Muscle of back (tissue), 13 donors: ENCODE measurements around the gene PLCD4. TPM values are rescaled to one million over a fixed set of nuclear protein-coding genes. Genes with fewer than 3 reads are reported as not detected.

Source experiments
- DNase-seq, 3 donors: peaks; one replicate each; pipeline versions ENCODE4 v3.0.0 to v3.0.0-alpha.2; 2013
- long read RNA-seq, 9 donors: transcript quantifications; one replicate each; lab custom pipeline, GENCODE V29; 2026
- polyA plus RNA-seq, 10 donors: library from polyadenylated mRNA; unstranded; fragments of 120-200 nt; gene quantifications; one replicate each; pipeline ENCODE4 v1.2.1, GENCODE V29; 2013; ENCODE audit not compliant: insufficient read length in 10 of 10

Gene PLCD4
- polyA plus RNA-seq: 10 to 100 TPM; 16.7 to 52.3 (median 40.0) TPM
- long read RNA-seq, donor 1, partial matches to known transcripts: 0 of 2 reads
- long read RNA-seq, donor 1, other reads (novel, unspliced or antisense): 0 of 2 reads
- long read RNA-seq, donor 2, transcript PLCD4-206 (16 exons, 3,232 nt): major isoform, 5 of 6 reads
- long read RNA-seq, donor 2, partial matches to known transcripts: 0 of 6 reads
- long read RNA-seq, donor 2, other reads (novel, unspliced or antisense): 0 of 6 reads
- long read RNA-seq, donor 3: 0 reads
- long read RNA-seq, donor 4, partial matches to known transcripts: 0 of 4 reads
- long read RNA-seq, donor 4, other reads (novel, unspliced or antisense): 0 of 4 reads
- long read RNA-seq, donor 5: 0 reads
- long read RNA-seq, donor 6, partial matches to known transcripts: 0 of 2 reads
- long read RNA-seq, donor 6, other reads (novel, unspliced or antisense): 0 of 2 reads
- long read RNA-seq, donor 7: 0 reads
- long read RNA-seq, donor 8: 0 reads
- long read RNA-seq, donor 9: 0 reads

DNA sequence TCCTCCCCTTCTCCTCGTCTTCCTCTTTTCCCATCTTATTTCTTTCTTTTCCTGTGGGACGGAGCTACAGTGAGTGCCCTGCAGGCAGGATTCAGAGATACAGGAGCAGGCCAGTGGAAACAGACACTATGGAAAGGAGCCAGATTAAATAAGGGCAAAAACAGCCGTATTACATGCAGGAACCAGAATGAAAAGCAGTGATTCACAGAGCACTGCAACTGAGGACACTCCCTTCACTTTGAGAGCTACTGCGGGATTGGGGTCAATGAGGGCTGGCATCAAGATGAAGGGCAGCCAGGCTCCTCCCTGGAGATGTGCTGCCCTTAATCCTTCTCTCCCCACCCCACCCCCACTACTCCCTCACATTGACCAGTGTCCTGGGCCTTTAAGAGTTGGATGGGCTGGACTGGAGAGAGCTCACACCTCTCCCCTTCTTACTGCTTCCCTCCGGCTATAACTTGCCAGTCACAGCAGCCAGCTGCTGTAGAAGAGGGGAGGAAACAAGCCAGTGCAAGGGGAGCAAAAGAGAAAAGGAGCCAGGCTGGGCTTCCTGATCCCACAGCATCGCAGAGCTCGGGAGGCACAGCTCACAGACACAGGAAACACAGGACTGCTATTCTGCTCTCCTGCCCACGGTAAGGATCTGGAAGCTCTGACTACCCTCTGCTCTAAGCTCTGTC, at the start of gene PLCD4:
Gene PLCD4 (plus strand): TSS at position 464 of the 680 bp plus-strand sequence. CDS start 7,841 bp downstream, outside the sequence.
- peak; percentile 51 to 78 (median 58) for DNase-seq

DNA sequence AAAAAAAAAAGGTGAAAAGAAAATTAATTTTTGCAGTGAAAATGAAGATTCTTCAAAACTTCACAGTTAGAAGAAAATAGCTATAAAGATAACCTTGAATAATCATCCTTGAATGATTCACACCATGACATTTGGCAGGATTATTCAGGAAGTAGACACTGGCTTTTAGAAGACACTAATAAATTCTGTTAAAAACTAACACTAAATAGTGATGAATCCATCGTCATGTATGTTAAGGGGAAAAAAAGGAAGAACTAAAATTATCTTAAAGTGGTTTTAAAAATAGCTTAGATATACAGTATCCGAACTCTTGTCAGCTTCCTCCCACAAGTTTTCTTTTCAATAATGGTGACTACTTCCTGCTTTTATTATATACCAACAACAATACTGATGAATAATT, 49.8 kb upstream of the PLCD4 start:
- DNase-seq: no peak

DNA sequence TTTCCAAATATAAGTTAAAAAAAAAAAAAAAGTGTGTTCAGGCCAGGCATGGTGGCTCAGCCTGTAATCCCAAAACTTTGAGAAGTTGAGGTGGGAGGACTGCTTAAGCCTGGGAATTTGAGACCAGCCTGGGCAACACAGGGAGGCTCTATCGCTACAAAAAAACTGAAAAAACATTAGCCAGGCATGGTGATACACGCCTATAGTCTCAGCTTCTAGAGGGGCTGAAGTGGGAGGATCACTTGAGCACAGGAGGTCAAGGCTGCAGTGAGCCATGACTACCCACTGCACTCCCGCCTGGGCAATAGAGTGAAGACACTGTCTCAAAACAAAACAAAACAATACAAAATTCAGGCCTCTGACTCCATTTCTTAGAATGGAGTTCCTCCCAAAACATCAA, 48.7 kb upstream of the PLCD4 start:
- no peak for DNase-seq

DNA sequence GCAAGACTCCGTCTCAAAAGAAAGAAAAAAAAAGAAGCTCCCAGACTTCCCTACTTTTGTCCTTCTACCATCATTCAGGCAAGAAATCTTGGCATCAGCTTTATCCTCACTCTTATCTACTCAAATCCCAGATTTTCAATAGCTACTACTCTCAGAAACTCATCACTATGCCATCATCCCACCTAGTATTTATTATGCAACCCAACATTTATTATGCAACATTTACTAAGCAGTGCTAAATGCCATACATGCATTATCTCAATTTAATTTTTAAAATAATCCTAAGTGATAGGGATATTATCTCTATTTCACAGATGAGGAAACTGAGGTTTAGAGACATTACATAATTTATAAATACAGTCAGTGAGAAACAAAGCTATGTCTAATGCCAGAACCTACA, 43.6 kb upstream of the PLCD4 start:
- no peak for DNase-seq

DNA sequence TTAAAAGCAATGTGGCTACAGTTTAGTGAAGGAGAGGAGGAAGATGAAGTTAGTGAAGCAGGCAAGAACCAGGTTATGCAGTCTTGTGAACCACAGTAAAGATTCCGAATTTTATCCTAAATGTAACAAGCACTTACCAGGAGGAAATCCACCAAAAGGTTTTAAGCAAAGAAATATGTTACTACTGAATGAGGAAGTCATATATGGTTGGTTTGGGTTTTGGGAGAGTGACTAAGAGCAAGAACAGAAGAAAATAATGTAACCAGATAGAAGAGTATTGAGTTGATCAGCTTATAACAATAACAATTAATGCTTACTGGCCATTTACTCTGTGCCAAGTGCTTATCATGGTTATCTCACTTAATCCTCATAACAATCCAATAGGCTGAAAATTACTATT, 41.4 kb upstream of the PLCD4 start:
- DNase-seq: no peak

DNA sequence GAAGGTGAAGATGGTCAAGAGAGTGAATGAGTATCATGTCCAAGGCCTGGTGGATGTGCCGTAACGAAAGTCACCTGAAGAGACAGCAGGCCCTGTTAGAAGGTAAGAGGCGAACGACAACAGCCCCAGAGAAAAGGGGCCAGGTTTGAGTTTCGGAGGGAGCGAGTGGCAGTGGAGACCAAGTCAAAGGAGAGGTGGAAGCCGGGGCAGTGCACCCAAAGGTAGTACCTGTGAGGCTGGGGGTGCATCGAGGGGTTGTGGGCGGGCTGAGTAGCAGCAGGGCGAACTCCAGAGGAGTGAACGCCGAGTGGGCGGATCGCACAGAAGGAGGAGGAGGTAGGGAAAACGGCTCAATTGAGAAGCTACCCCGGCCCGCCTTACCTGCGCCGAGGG, 39.9 kb upstream of the PLCD4 start:
- DNase-seq: no peak

DNA sequence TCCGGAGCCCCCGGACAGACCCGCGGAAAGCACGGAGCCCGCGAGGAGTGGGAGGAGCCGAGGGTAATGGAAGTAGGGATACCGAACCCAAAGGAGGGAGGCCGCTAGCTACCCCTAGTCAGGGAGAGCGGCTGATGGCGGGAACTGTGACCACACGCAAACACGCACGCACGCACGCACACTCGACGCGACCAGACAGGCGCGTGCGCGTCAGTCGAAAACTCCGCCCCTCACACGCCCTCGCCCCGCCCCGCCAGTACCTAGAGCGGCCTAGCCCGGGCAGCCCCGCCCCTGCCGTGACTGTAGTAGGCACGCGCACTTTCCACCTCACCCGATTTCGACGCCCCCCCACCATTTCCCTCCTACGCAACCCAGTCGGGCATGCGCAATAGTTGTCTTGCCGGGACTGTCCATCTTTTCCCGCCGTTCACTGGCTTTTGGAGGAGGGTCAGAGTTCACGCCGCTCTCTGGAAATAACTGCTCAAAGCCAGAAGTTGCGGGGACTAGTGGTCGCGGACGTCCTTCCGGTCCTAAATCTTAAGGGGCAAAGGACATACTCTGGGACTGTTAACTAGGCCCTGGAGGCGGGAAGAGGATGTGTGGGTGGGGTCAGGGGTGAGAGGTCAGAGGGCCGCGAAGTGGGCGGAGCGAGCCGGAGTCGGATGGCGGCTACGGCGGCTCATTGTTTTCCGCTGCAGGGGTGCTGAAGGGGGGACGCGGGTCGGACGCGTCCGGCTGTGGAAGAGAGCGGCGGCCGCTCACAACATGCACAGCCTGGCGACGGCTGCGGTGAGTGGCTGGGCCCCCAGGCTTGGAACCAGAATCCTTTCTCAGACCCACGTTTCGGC, 39.3 kb upstream of the PLCD4 start, which contains the start of the genes CNOT9 and USP37:
Gene CNOT9 (plus strand): TSS at position 650 of the 848 bp plus-strand sequence. CDS start 116 bp downstream, at position 766.
Gene USP37 (minus strand): TSS at position 162 of the 848 bp plus-strand sequence. CDS start 9,698 bp downstream, outside the sequence.
- peak; percentile 98 to 99 (median 99) for DNase-seq

DNA sequence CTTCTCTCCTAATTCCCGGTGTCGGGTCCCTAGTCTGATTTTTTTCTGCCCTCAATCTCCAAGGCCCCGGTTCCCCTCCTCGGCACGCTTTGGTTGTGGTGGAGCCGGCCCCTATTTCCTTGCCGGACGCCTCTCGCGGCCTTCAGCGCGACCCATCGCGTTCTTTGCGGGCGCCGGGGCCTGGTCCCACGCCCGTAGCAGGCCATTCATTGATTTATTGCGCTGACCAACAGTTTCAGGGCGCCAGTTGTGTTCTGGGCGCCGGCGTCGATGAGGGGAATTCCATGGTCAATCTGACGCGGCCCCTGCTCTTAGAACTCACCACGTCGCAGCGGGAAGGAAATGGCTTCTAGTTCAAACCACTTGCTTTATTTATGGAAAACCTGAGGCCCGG, 38.7 kb upstream of the PLCD4 start:
- peak in 2 of 3 donors; percentile 31 to 58 for DNase-seq

DNA sequence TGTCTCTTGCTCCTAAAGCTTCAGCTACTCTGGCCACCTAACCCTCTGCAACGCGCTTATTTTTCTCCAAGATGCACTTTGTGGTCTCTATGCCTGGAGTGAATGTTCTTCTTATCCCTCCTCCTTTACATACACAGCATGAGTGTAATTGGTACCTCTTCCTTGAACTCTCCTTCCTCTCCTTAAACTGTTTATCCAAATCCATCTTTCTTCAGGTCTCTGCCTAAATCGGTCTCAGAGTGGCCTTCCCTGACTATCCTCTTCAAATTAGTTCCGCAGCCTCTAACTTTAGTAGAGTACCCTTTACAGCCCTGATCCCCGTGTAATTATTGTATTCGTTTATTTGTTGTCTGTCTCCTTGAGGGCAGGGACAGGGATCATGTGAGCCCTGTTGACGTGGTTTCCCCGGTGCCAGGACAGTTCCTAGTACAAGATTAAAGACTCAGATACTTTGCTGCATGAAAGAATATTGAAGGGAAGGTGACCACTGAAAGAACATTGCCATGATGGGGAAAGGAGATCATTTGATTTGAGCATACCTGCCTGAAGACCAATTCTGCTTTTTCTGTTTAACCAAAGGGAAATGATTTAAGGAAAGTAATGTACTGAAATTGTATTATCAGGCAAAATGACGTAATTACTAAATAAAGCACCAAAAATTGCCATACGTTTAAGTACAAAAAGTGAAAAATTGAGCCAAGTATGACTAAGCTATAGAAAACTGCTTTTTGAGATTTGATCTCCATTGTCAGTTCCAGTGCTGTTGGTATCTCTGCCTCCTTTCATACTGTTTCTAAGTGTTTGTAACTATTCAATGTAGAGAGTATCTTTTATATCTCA, 37.8 kb upstream of the PLCD4 start:
- DNase-seq: peak; percentile 14 to 46 (median 14)

DNA sequence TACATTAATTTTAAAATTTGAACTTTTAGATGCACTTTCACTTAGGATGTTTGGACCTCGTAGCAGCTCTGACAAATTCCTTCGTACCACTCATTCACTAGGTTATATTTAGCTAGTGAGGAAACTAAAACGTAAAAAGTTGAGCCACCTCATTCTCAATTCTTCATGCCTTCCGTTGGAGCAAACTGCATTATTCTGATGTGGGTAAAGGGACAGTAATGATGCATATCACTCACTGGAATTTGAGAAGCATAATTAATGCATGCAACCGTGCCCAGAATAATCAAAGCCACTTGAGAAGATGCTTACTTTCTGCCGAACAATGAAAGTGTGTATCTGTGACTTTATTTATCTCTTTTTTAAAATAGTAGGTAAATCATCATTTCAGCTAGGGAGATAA, 36.8 kb upstream of the PLCD4 start:
- peak in 2 of 3 donors; percentile 5 to 13 for DNase-seq

DNA sequence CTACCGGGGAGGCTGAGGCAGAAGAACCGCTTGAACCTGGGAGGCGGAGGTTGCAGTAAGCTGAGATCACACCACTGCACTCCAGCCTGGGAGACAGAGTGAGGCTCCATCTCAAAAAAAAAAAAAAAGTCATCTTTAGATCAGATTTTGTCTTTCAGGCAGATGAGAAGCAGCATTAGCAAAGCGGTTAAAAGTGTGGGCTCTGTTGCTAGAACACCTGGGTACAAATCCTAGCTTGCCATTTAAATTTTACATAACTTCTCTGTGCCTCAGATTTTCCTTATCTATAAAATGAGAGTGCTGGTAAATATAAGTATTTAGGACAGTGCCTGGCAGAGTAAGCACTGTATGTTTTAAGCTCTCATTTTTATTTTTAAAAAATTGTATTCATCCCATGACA, 30.8 kb upstream of the PLCD4 start:
- no peak for DNase-seq

DNA sequence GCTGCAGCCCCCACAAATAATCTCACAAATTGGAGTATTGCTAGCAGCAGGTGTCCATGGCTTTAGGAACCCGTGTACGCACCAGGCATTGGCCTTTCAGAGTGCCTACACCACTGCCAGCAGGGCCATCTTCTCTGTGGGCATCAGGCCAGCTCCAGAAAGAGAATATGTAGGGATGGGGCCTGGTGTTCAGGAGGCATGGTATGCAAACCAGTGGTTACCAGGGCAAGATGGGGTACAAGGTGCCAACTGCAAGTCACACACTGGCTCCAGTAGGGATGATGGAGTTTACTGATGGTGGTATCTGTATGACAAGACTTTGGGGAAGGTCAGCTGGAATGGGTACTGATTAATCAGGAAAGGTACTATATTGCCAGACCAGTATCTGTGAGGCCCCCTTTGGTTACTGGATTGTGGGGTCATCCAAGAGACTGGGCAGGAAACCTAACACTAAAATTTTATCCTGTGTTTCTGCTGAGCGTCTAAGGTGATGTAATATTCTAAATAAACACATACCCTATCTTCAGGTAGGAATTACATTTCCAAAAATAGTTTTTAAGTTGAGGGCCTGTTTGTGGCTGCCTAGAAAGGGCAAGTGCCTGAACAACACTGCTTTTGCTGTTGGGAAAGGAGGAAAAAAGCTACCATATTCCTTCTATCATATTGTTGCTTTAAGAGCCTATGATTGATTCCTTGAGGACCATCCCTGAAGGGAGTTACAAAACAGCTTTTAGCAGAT, 30.0 kb upstream of the PLCD4 start:
- DNase-seq: peak in 1 of 3 donors; percentile 3

DNA sequence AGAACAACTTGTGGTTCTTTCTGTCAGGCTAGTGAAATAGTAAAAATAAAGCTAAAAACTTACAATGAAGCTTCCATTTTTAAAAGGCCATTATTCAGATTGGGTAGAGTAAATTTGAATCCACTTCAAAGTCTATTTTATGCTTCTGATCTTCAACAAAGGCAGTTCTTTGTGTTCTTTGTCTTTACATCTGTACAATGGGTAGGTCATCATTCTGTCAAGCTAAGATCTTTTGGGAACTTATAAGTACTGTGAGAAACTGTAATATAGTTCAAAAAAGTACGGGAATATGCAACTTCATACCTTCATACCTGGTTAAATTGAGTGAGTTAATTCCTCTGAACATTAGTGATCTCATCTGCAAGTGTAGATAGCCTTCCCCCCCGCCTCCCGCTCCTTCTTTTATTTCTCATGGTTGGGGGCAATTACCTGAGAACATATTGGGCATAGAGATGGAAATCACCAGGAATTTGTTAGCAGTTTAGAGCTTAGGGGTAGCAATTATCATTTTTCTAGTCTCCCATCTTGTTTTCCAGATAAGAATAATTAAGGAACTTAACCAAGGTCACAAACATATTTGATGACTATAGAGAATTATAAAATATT, 29.3 kb upstream of the PLCD4 start:
- DNase-seq: no peak

DNA sequence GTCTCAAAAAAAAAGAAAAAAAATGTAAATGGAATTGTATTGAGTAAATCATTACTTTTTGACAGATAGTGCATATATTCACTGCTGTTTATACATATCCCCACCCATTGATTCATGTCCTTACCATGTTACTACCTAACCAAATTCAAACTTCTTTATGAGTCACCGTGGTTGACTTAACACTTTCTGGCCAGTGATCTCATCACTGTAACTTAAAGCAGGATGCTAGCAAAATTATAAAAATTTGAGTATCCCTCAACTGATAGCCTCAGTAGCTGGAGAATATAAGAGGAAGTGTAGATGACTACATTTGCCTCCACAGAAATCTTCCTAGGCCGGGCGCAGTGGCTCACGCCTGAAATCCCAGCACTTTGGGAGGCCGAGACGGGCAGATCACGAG, 25.6 kb upstream of the PLCD4 start:
- peak in 1 of 3 donors; percentile 49 for DNase-seq

DNA sequence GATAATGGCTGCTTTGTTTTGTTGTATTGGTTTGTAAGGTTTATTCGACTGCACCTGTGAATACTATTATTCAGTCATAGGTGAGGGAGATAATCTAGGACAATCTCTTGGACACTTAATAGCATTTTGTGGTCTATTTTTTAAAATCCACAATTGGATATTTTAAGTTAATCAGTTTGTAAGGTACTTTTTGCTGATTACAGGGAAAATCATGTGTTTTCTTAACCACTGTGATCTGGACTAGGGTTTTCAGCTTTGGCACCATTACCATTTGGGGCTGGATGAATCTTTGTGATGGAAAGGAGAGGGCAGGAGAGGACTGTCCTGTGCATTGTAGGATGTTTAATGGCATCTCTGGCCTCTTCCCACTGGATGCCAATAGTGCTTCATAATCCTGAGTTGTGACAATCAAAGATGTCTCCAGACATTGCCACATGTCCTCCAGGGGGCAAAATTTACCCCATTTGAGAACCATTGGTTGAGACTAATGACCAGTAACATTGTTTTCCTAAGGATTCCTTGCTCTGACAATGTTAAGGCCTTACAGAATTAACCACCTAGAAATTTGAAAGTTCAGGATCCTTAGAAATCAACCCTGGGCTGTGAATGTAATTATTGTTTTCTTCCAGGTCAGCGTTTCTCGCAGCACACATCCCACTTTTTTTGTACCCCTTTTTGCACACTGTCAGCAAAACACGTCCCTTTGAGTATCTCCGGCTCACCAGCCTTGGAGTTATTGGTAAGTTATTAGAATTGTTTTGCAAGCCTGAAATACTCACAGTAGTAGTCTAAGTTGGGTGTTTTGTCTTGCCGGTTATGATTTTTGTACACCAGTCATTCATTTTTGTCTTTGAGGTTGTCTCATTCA, 23.5 kb upstream of the PLCD4 start:
- DNase-seq: no peak

DNA sequence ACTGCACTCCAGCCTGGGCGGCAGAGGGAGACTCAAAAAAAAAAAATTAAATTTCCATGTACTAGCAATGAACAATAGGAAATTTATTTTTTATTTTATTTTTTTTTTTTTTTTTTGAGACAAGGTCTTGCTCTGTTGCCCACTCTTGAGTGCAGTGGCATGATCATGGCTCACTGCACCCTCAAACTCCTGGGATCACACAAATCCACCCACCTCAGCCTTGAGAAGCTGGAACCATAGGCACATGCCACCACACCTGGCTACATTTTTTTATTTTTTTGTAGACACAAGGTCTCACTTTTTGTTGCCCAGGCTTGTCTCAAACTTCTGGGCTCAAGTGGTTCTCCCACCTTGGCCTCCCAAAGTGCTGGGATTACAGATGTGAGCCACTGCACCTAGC, 22.2 kb upstream of the PLCD4 start:
- DNase-seq: no peak

DNA sequence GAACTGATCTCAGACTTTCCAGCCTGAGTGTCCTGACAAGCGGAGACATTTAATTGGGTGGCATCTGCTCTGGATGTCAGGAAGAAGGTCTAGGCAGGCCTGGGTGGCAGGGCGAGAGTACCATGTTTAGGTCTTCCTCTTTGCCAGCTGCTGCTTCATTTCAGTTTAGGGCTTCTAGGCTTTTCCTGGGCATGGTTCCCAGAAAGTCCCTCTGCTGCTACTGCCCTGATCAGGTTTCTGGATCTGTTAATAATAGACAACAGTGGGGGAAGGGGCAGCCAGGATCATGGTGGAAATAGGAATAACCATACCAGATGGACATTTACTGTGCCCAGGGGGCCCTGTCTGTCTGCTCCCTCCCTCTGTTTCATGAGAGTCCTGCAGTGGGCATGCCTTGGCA, 2.3 kb upstream of the PLCD4 start:
- DNase-seq: peak; percentile 81 to 87 (median 84)

DNA sequence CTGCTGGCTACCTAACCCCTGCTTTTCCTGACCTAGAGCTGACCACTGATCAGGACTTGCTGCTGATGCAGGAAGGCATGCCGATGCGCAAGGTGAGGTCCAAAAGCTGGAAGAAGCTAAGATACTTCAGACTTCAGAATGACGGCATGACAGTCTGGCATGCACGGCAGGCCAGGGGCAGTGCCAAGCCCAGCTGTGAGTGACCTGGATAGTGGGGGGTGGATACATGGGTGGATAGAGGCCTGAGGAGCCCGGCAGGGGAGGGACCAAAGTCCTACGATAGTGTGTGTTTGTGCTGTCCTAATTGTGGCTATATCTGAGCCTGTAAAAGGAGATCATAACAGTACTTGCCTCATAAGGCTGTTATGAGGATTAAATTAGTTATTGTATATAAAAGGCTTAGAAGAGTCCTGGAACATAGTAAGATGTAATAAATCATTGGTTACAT, 8.2 kb downstream of the PLCD4 start:
- no peak for DNase-seq
